H1 (cell line): ENCODE measurements around the gene GNAQ. TPM values are rescaled to one million over a fixed set of nuclear protein-coding genes. Genes with fewer than 3 reads are reported as not detected.

Experiments
- CTCF ChIA-PET: fragments of 300-600 bp; sonication (Branson Sonifier 250); formaldehyde crosslinking; loops from one replicate; lab custom pipeline; 2021; ENCODE audit not compliant: partially characterized antibody; lab: Charles Lee
- POLR2A ChIA-PET: fragments of 300-600 bp; sonication (Branson Sonifier 250); formaldehyde crosslinking; loops from one replicate; lab custom pipeline; 2021; ENCODE audit warnings: inconsistent platforms; ENCODE audit not compliant: partially characterized antibody; lab: Charles Lee
- DNase-seq, 2 experiments: peaks; one replicate each; pipeline versions ENCODE4 v3.0.0 to v3.0.0-alpha.2; 2010 to 2022; ENCODE audit warnings: low spot score in 2 of 2, low read depth in 1 of 2, mixed read lengths in 1 of 2
- FAIRE-seq: peaks from 2 replicates; lab custom pipeline; 2011; peaks lifted over from hg19 to GRCh38; lab: Jason Lieb, UNC
- H2AFZ ChIP-seq: 2 replicates; pipeline ENCODE4 v1.8.1; 2012; ENCODE audit warnings: low read length, inconsistent platforms
- H2AK5ac ChIP-seq: 2 replicates; pipeline ENCODE4 v1.6.1; 2013; ENCODE audit warnings: low read depth, low read length
- H2BK120ac ChIP-seq: replicated peaks from 2 replicates; pipeline ENCODE3; 2013; ENCODE audit warnings: low read depth, low read length, inconsistent platforms
- H2BK12ac ChIP-seq: 2 replicates; pipeline ENCODE4 v1.6.1; 2013; ENCODE audit warnings: low read depth, low read length
- H2BK15ac ChIP-seq: 2 replicates; pipeline ENCODE4 v1.6.1; 2013; ENCODE audit warnings: low read length
- H2BK20ac ChIP-seq: 2 replicates; pipeline ENCODE4 v1.6.1; 2013; ENCODE audit warnings: low read length
- H2BK5ac ChIP-seq: 2 replicates; pipeline ENCODE4 v1.6.1; 2013; ENCODE audit warnings: low read depth, low read length
- H3K14ac ChIP-seq: 2 replicates; pipeline ENCODE4 v1.6.1; 2013; ENCODE audit warnings: inconsistent platforms; ENCODE audit not compliant: insufficient read length
- H3K18ac ChIP-seq: 2 replicates; pipeline ENCODE4 v1.6.1; 2013; ENCODE audit warnings: low read length; ENCODE audit errors: extremely low read depth
- H3K23ac ChIP-seq: 2 replicates; pipeline ENCODE4 v1.6.1; 2013; ENCODE audit warnings: inconsistent platforms; ENCODE audit not compliant: insufficient read length
- H3K23me2 ChIP-seq: 2 replicates; pipeline ENCODE4 v1.6.1; 2013; ENCODE audit warnings: low read depth, low read length
- H3K27ac ChIP-seq: 2 replicates; pipeline ENCODE4 v1.6.1; 2011; ENCODE audit warnings: low read depth, low read length, inconsistent platforms
- H3K27me3 ChIP-seq, 4 experiments: replicated peaks in 1 of 4; 1 replicate in 1 of 4; 2 replicates in 3 of 4; pipeline versions ENCODE4 v1.6.1 to v1.8.1; 2011 to 2013; ENCODE audit warnings: low read length in 3 of 4, mild to moderate bottlenecking in 3 of 4, inconsistent platforms in 2 of 4, mixed read lengths in 2 of 4, moderate library complexity in 1 of 4; ENCODE audit not compliant: control insufficient read depth in 3 of 4, insufficient read depth in 3 of 4; ENCODE audit errors: extremely low read depth in 1 of 4
- H3K36me3 ChIP-seq, 4 experiments: 2 replicates each; pipeline versions ENCODE4 v1.6.1 to v1.8.1; 2011 to 2013; ENCODE audit warnings: mild to moderate bottlenecking in 4 of 4, low read length in 3 of 4, moderate library complexity in 2 of 4, control low read depth in 1 of 4, inconsistent platforms in 1 of 4; ENCODE audit not compliant: insufficient read depth in 4 of 4, control insufficient read depth in 2 of 4
- H3K4ac ChIP-seq: replicated peaks from 2 replicates; pipeline ENCODE3; 2013; ENCODE audit warnings: low read length, low read depth, mixed read lengths, inconsistent platforms; ENCODE audit not compliant: insufficient read length
- H3K4me1 ChIP-seq, 4 experiments: replicated peaks in 1 of 4; 1 replicate in 1 of 4; 2 replicates in 3 of 4; pipeline versions ENCODE4 v1.6.1 to v1.8.1; 2011 to 2013; ENCODE audit warnings: low read length in 3 of 4, inconsistent platforms in 2 of 4, mixed read lengths in 1 of 4; ENCODE audit not compliant: insufficient read depth in 4 of 4, control insufficient read depth in 3 of 4
- H3K4me2 ChIP-seq, 2 experiments: 2 replicates each; pipeline versions ENCODE4 v1.6.1 to v1.8.1; 2011 to 2013; ENCODE audit warnings: low read depth in 2 of 2, low read length in 2 of 2, control low read depth in 1 of 2, inconsistent platforms in 1 of 2, mild to moderate bottlenecking in 1 of 2; ENCODE audit not compliant: insufficient read depth in 1 of 2
- H3K4me3 ChIP-seq, 4 experiments: fragments of 200-600, 300-600 bp in 1 of 4; sonication (generic), shearing (Covaris generic), sonication (Bioruptor Twin) in 1 of 4; 2 replicates each; pipeline versions ENCODE4 v1.5.1 to v1.8.1; 2011 to 2016; ENCODE audit warnings: low read length in 4 of 4, low read depth in 3 of 4, control low read depth in 2 of 4, inconsistent platforms in 2 of 4, mild to moderate bottlenecking in 2 of 4, mixed read lengths in 1 of 4, moderate library complexity in 1 of 4; ENCODE audit not compliant: insufficient read depth in 2 of 4; ENCODE audit errors: extremely low read depth in 1 of 4
- H3K56ac ChIP-seq: replicated peaks from 2 replicates; pipeline ENCODE3; 2013; ENCODE audit warnings: low read depth, mild to moderate bottlenecking, mixed read lengths, low read length, inconsistent platforms; ENCODE audit not compliant: insufficient read length
- H3K79me1 ChIP-seq: 2 replicates; pipeline ENCODE4 v1.6.1; 2013; ENCODE audit warnings: low read depth, low read length, control low read depth
- H3K79me2 ChIP-seq, 2 experiments: 2 replicates each; pipeline versions ENCODE4 v1.6.1 to v1.8.1; 2012 to 2013; ENCODE audit warnings: low read length in 2 of 2, mild to moderate bottlenecking in 2 of 2, inconsistent platforms in 1 of 2; ENCODE audit not compliant: insufficient read depth in 2 of 2, control insufficient read depth in 1 of 2
- H3K9ac ChIP-seq, 4 experiments: replicated peaks in 1 of 4; 1 replicate in 1 of 4; 2 replicates in 3 of 4; pipeline versions ENCODE4 v1.6.1 to v1.8.1; 2011 to 2013; ENCODE audit warnings: low read depth in 3 of 4, low read length in 3 of 4, control low read depth in 2 of 4, mild to moderate bottlenecking in 2 of 4, moderate library complexity in 2 of 4, inconsistent platforms in 1 of 4; ENCODE audit errors: extremely low read depth in 1 of 4
- H3K9me3 ChIP-seq, 2 experiments: 2 replicates each; pipeline versions ENCODE4 v1.6.1 to v1.8.1; 2012 to 2013; ENCODE audit warnings: mild to moderate bottlenecking in 2 of 2, moderate library complexity in 2 of 2, control low read depth in 1 of 2, inconsistent platforms in 1 of 2, low read depth in 1 of 2, low read length in 1 of 2, mixed read lengths in 1 of 2; ENCODE audit not compliant: insufficient read depth in 2 of 2
- H4K20me1 ChIP-seq, 2 experiments: replicated peaks in 1 of 2; 2 replicates each; pipeline versions ENCODE3 to v1.8.1; 2011 to 2013; ENCODE audit warnings: inconsistent platforms in 2 of 2, low read length in 2 of 2, mild to moderate bottlenecking in 1 of 2; ENCODE audit not compliant: insufficient read depth in 2 of 2, control insufficient read depth in 1 of 2
- H4K5ac ChIP-seq: 2 replicates; pipeline ENCODE4 v1.6.1; 2013; ENCODE audit warnings: low read length, low read depth, mixed read lengths, inconsistent platforms; ENCODE audit not compliant: insufficient read length
- H4K8ac ChIP-seq: 2 replicates; pipeline ENCODE4 v1.8.0; 2013; ENCODE audit warnings: mild to moderate bottlenecking, moderate library complexity, low read length, inconsistent platforms; ENCODE audit not compliant: insufficient read depth; ENCODE audit errors: extremely low read depth
- H4K91ac ChIP-seq: replicated peaks from 2 replicates; pipeline ENCODE3; 2013; ENCODE audit warnings: low read length, mixed read lengths, inconsistent platforms; ENCODE audit not compliant: insufficient read length
- CTCF ChIP-seq, 3 experiments: IDR thresholded peaks; 1 replicate in 2 of 3; 2 replicates in 1 of 3; pipeline versions ENCODE4 v1.5.1 to v1.6.1; 2011; ENCODE audit warnings: low read length in 3 of 3, mild to moderate bottlenecking in 3 of 3, inconsistent platforms in 2 of 3, low read depth in 1 of 3, moderate library complexity in 1 of 3; ENCODE audit not compliant: insufficient read depth in 1 of 3; ENCODE audit errors: control extremely low read depth in 1 of 3
- E2F6 ChIP-seq: IDR thresholded peaks from 2 replicates; pipeline ENCODE4 v1.6.1; 2012; ENCODE audit warnings: inconsistent platforms
- EGR1 ChIP-seq: IDR thresholded peaks from 2 replicates; pipeline ENCODE4 v1.6.1; 2011; ENCODE audit warnings: low read depth, low read length, borderline replicate concordance
- JUN ChIP-seq: IDR thresholded peaks from 2 replicates; pipeline ENCODE4 v1.6.1; 2011; ENCODE audit warnings: low read depth, mild to moderate bottlenecking, improper control_type of control experiment, low read length
- SP2 ChIP-seq: IDR thresholded peaks from 2 replicates; pipeline ENCODE4 v1.6.1; 2012; ENCODE audit warnings: mild to moderate bottlenecking, low read length, inconsistent platforms
- WGBS, 2 experiments: shearing (Covaris generic) in 1 of 2; methylation state at CpG; one replicate each; pipeline versions ENCODE4 v1.1.6 to v1.1.7; 2013 to 2015; ENCODE audit warnings: low lambda C conversion rate in 2 of 2, mixed read lengths in 2 of 2, inconsistent platforms in 1 of 2, low coverage in 1 of 2, missing lambda C conversion rate in 1 of 2; ENCODE audit not compliant: insufficient replicate concordance in 2 of 2, insufficient coverage in 1 of 2, insufficient read length in 1 of 2; ENCODE audit errors: extremely low coverage in 1 of 2, missing lambda C conversion rate in 1 of 2; 5-methylcytosine and 5-hydroxymethylcytosine counted together
- polyA plus RNA-seq, 7 experiments: library from polyadenylated mRNA; depleted of rRNA in 3 of 7; stranded (reverse) in 5 of 7; unstranded in 2 of 7; fragments of >200 nt in 5 of 7; fragments of 200-250 nt in 2 of 7; gene quantifications; 1 replicate in 5 of 7; 2 replicates in 1 of 7; 4 replicates in 1 of 7; pipeline versions ENCODE4 v1.2.1 to v1.2.3, GENCODE V29; 2011 to 2013; ENCODE audit warnings: missing spikeins in 2 of 7, mixed read lengths in 2 of 7
- total RNA-seq: library from RNA; stranded (reverse); fragmentation: NEBNext Ultra II Directional; extraction: Animal tissue kit (Norgen Biotek cat#: 25700); gene quantifications from 2 replicates; pipeline ENCODE4 v1.2.1, GENCODE V29; 2021

GNAQ gene
- total and polyA plus RNA-seq, 2 of the 8 experiments (the other 6 are each of a cell fraction or from before 2014, with no cell fraction given) = 22.8 to 63.8 TPM

DNA sequence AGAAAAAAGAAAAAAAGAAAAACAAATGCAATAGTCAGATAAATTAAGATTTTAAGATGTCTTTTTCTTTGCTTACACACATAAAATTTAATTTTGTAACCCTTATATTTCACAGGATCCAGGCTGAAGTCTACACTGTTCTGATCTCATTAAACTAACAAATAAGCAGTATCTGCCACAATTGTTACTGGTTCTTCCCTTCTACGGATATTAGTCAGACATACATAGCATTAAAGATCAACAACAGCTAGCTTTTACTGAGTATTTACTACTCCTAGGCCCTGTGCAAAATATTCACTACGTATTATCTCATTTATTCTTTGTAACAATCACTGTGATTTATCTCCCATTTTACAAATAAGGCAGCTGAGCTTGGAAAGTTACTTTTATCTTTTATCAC, 34.9 kb downstream of the GNAQ start:
- no peak overlapping the region for H2BK120ac ChIP-seq
- H3K36me3 ChIP-seq = no peaks in the 10 kb centered on the region; a peak in 1 of 8 replicates
- FAIRE-seq = no peak
- CTCF ChIA-PET = interaction anchor here (0.9 to 2.3 kb wide), 5 partner anchors 8 to 119 kb away, joined by 3 to 8 read pairs (median 3); no protein-coding TSS in a partner anchor
- no peak overlapping the region for H4K5ac ChIP-seq
- POLR2A ChIA-PET = no interaction called here
- H3K4me1 ChIP-seq = peaks cover 0 to 2% (median 0%) of the 10 kb centered on the region in 4 experiments; a peak in 1 of 7 replicates
- H2AK5ac ChIP-seq = no peak overlapping the region
- no peak overlapping the region for H3K9ac ChIP-seq
- H2BK20ac ChIP-seq = no peak overlapping the region
- H4K20me1 ChIP-seq = peaks cover 2 to 3% of the 10 kb centered on the region in 2 experiments
- no peak overlapping the region for H2BK5ac ChIP-seq
- H2BK12ac ChIP-seq = no peak overlapping the region
- WGBS, 2 experiments = 91% methylated on average over 2 of the region's 2 CpGs; no CpG with 5 or more reads in 1 of the 2 experiments
- no peaks in the 10 kb centered on the region for H3K9me3 ChIP-seq
- no peak for TF ChIP-seq CTCF (IDR thresholded peaks at IDR 0.05; ENCODE audit: control extremely low read depth in 1 of 3, insufficient read depth in 1 of 3, low read depth in 1 of 3, low read length in 3 of 3)
- no peak for TF ChIP-seq SP2
- no peak for TF ChIP-seq JUN
- TF ChIP-seq E2F6 = no peak
- no peak for TF ChIP-seq EGR1
- H4K8ac ChIP-seq = no peak overlapping the region
- no peak overlapping the region for H3K4ac ChIP-seq
- no peak overlapping the region for H3K27ac ChIP-seq
- no peak overlapping the region for H3K23ac ChIP-seq
- no peak overlapping the region for H3K56ac ChIP-seq
- DNase-seq = no peak
- no peaks in the 10 kb centered on the region for H3K23me2 ChIP-seq
- no peak overlapping the region for H4K91ac ChIP-seq
- no peak overlapping the region for H3K4me3 ChIP-seq
- H3K79me1 ChIP-seq = peaks cover 7% of the 10 kb centered on the region; the same call in 1 of the 2 replicates
- no peak overlapping the region for H3K14ac ChIP-seq
- peaks cover 0 to 77% of the 10 kb centered on the region in 2 experiments; a peak in 2 of 4 replicates for H3K79me2 ChIP-seq
- no peaks in the 10 kb centered on the region for H3K27me3 ChIP-seq
- no peak overlapping the region for H2BK15ac ChIP-seq
- H3K18ac ChIP-seq = no peak overlapping the region
- H2AFZ ChIP-seq = no peak overlapping the region
- H3K4me2 ChIP-seq = no peak overlapping the region
